Upper lobe of right lung (tissue), 1 donor: ENCODE results near the gene TBX4. TPM values are rescaled to one million over a fixed set of nuclear protein-coding genes. Genes with fewer than 3 reads are reported as not detected.
"Not testable (repeated sequence)": the region's sequence is repeated elsewhere in the genome, so short reads cannot be mapped to it uniquely, and the experiment has no call there.

Experiments
- ATAC-seq: fragments of 200-7000 bp; cut with Tn5 transposase; one replicate; pipeline ENCODE4 v1.9.1; 2020; ENCODE audit warnings: mild to moderate bottlenecking, moderate library complexity
- DNase-seq: peaks from one replicate; pipeline ENCODE4 v3.0.0-alpha.2; 2020
- H3K27ac ChIP-seq: fragments of 200-600 bp; one replicate; pipeline ENCODE4 v1.8.0; 2022
- H3K27me3 ChIP-seq: fragments of 200-600 bp; one replicate; pipeline ENCODE4 v1.8.0; 2022; ENCODE audit warnings: mild to moderate bottlenecking
- H3K36me3 ChIP-seq: fragments of 200-600 bp; one replicate; pipeline ENCODE4 v1.8.0; 2022
- H3K4me1 ChIP-seq: fragments of 200-600 bp; one replicate; pipeline ENCODE4 v1.8.0; 2022
- H3K4me3 ChIP-seq: fragments of 200-600 bp; one replicate; pipeline ENCODE4 v1.8.0; 2022; ENCODE audit warnings: mild to moderate bottlenecking
- H3K9me3 ChIP-seq: fragments of 200-600 bp; one replicate; pipeline ENCODE4 v1.8.0; 2022
- intact Hi-C: fragments of 100-400 bp; cut with DNase I; formaldehyde crosslinking; loops from one replicate; pipeline ENCODE4 v1.11.0; 2022
- total RNA-seq: library from RNA; stranded (reverse); fragmentation: NEBNext Ultra II Directional; extraction: Animal tissue kit (Norgen Biotek cat#: 25700); gene quantifications from one replicate; pipeline ENCODE4 v1.2.1, GENCODE V29; 2021
- TF ChIP-seq, protein P1 (sequence below): fragments of 200-600 bp; IDR thresholded peaks from one replicate; pipeline ENCODE4 v1.8.0; 2022; ENCODE audit warnings: antibody characterized with exemption
- donor health status: DM: no; HTN: yes; CAD: no; lungs with severe emphysema.

Gene TBX4
- total RNA-seq, 1 donor from 2014 or later = 28.6 TPM

GRCh38 chr17:61440697-61441096, 11.5 kb upstream of the TBX4 start:
- no peaks in the 10 kb centered on the region for H3K4me1 ChIP-seq
- H3K9me3 ChIP-seq = no peaks in the 10 kb centered on the region
- no peaks in the 10 kb centered on the region for H3K36me3 ChIP-seq
- no peak for DNase-seq
- no peak overlapping the region for H3K27ac ChIP-seq
- TF ChIP-seq, protein P1, sequence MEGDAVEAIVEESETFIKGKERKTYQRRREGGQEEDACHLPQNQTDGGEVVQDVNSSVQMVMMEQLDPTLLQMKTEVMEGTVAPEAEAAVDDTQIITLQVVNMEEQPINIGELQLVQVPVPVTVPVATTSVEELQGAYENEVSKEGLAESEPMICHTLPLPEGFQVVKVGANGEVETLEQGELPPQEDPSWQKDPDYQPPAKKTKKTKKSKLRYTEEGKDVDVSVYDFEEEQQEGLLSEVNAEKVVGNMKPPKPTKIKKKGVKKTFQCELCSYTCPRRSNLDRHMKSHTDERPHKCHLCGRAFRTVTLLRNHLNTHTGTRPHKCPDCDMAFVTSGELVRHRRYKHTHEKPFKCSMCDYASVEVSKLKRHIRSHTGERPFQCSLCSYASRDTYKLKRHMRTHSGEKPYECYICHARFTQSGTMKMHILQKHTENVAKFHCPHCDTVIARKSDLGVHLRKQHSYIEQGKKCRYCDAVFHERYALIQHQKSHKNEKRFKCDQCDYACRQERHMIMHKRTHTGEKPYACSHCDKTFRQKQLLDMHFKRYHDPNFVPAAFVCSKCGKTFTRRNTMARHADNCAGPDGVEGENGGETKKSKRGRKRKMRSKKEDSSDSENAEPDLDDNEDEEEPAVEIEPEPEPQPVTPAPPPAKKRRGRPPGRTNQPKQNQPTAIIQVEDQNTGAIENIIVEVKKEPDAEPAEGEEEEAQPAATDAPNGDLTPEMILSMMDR = no peak
- peaks cover 19% of the 10 kb centered on the region for H3K27me3 ChIP-seq
- ATAC-seq = no peak
- no peak overlapping the region for H3K4me3 ChIP-seq
- intact Hi-C loops = no loop called here

GRCh38 chr17:61441507-61441906, 10.7 kb upstream of the TBX4 start:
- DNase-seq, intact Hi-C loops, H3K4me1 ChIP-seq, H3K27ac ChIP-seq, ATAC-seq, H3K9me3 ChIP-seq, H3K36me3 ChIP-seq, H3K4me3 ChIP-seq: not testable (repeated sequence)
- peaks cover 19% of the 10 kb centered on the region for H3K27me3 ChIP-seq

DNA sequence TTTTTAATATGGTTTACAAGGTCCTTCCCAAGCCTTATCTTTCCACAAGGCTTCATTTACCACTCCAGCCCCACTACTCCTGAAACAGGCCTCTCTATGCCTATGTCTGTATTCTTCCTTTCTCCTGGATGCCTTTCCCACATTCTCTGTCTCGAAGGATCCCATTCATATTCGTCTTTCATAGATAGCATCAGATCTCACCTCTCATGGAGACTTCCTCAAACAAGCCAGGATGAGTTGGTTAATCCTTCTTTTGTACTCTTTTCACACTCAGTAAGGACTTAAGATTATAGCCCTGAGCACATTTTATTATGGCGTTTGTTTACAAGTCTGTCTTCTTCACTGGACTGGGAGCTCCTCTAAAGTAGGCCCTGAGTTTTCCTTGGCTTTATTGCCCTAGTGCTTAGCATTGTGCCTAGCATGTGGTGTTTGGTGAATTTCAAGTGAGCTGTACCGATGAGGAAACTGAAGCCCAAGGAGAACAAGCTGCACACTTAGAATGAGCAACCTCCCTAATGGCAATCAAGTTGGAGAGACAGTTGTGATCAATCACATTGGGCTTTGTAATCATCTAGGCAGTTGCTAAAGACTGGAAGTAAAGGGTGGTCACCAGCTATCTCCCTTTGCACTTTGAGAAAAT, 10.0 kb upstream of the TBX4 start:
- Histone ChIP-seq H3K27me3 (peaks cover 19% of the 10 kb centered on the region), H3K27ac (no peak overlapping the region), H3K9me3 (no peaks in the 10 kb centered on the region), H3K4me3 (no peak overlapping the region), H3K4me1 (no peaks in the 10 kb centered on the region), H3K36me3 (no peaks in the 10 kb centered on the region)
- DNase-seq (no peak), ATAC-seq (no peak)
- TF ChIP-seq, protein P1 = no peak
- intact Hi-C loops = no loop called here

- intact Hi-C loops = no loop called here
- DNase-seq (no peak), ATAC-seq (no peak)
- H3K4me1 ChIP-seq = no peaks in the 10 kb centered on the region
- H3K36me3 ChIP-seq = no peaks in the 10 kb centered on the region
- peaks cover 19% of the 10 kb centered on the region for H3K27me3 ChIP-seq
- TF ChIP-seq, protein P1 = no peak
- H3K9me3 ChIP-seq = no peaks in the 10 kb centered on the region
- H3K27ac ChIP-seq = no peak overlapping the region
- H3K4me3 ChIP-seq = no peak overlapping the region
These were observed 9.2 kb upstream of the TBX4 start for GRCh38 chr17:61442878-61443474.

- Histone ChIP-seq H3K27ac (no peak overlapping the region), H3K9me3 (no peaks in the 10 kb centered on the region), H3K4me3 (no peak overlapping the region), H3K4me1 (no peaks in the 10 kb centered on the region), H3K36me3 (no peaks in the 10 kb centered on the region), H3K27me3 (peaks cover 19% of the 10 kb centered on the region)
- intact Hi-C loops = no loop called here
- TF ChIP-seq, protein P1 = no peak
- no peak for ATAC-seq
- no peak for DNase-seq
These were observed 8.7 kb upstream of the TBX4 start for GRCh38 chr17:61443475-61443882.

DNA sequence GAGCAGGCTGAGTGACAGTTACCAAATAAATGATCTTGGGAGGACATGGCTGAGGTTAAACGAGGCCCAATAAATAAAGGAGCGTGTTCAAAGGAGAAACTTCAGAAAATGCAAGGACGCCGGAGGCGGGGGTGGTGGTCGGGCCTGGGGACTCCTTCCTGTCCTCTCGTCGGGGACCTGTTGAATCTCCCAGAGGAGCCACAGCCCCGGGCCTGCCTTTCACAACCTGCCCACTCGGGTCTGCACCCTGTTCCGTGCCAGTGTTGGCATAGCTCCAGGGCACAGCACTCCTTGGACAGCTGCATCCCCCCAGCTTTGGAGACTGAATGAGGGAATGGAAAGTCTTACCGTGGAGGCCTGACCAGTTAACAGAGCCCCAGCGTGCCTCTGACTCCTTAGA, 8.1 kb upstream of the TBX4 start:
- H3K27ac ChIP-seq = no peak overlapping the region
- TF ChIP-seq, protein P1 = no peak
- intact Hi-C loops = no loop called here
- no peak for DNase-seq
- ATAC-seq = no peak
- no peak overlapping the region for H3K4me3 ChIP-seq
- peaks cover 18% of the 10 kb centered on the region for H3K27me3 ChIP-seq
- H3K36me3 ChIP-seq = no peaks in the 10 kb centered on the region
- no peaks in the 10 kb centered on the region for H3K9me3 ChIP-seq
- no peaks in the 10 kb centered on the region for H3K4me1 ChIP-seq
